T1000 (cell line): Measurements from ENCODE around the gene HNMT.
A peak's percentile ranks its signal among the peaks of the same experiment; 100 is the strongest.
"Not testable (repeated sequence)": the region's sequence is repeated elsewhere in the genome, so short reads cannot be mapped to it uniquely, and the experiment has no call there.

Experiments
- DNase-seq: peaks from one replicate; lab custom pipeline; 2025; ENCODE audit warnings: mixed read lengths; lab: John Stamatoyannopoulos, UW

The HNMT gene

DNA sequence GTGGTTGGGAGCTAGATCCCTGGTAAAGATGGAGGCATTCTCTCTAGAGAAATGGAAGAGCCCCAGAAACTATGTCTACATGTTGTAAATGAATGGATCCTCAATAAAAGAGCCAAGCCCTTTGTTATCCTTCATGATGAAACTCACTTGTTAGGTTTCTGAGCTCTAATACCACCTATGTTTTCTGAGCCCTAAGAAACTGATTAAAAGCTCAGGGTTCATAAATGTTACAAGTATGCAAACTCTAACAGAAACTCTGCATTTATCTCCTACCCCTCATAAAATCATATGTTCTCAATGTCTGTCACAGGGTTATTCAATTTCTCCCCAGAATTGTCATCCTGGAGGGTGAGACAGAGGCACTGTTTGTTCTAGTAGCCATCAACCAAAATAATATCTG, 18.0 kb upstream of the HNMT start:
- no peak for DNase-seq

DNA sequence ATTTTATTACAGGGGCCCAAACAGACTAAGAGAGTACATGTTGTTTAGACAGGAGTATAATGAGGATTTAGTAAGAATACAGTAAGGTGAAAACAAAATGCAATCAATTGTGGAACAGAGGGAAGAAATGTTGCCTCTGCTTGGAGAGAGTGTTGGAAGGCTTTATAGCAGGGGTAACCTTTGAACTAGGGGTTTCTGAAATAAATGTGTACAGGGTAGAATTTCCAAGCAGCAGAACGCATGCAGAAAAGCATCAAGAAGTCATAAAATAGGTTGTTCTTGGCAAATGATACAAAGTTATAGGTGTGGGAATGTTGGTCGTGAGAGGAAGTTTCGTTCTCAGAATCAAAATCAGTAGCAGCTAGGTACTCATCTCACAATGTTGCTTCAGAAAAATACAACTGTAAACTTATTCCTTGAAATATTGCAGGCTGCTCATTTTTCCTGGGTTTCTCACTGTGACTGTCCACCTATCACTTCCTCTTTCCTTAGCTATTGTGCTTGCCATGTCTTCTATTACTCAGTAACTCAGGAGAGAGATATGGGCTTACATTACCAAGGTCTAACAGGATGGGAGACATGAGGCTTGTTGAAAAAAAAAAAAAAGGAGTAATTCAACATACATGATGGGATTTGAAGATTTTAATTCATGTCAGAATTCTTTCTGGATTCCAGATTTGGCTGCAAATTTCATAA, 17.1 kb upstream of the HNMT start:
- DNase-seq = no peak

DNA sequence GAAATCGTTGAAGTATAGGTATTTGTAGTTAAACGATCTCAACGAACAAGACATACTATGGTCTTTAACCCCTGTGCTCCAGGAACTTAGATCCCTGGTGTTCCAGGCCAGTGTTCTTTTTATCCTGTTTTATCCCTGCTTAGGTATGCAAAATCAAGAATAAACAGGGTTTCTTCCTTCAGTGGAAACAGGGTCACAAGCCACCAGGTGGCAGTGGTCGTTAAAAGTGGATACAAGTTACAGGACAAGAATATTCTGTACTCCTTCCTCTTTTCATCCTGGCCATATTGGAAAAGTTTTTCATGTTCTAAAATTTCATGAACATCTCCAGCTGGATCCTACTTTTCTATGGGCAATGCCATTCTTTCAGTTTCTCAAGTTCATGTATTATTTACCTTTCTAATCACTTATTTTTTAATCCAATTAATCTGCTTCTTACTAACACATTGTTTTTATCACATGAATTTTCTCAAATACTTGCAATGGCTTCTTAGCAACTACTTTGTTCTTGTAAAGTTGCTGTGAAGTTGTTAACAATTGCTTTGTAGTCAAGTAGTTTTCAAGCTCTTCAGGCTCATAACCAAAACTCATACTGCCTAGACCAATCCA, 16.4 kb upstream of the HNMT start:
- peak; percentile 23 for DNase-seq

DNA sequence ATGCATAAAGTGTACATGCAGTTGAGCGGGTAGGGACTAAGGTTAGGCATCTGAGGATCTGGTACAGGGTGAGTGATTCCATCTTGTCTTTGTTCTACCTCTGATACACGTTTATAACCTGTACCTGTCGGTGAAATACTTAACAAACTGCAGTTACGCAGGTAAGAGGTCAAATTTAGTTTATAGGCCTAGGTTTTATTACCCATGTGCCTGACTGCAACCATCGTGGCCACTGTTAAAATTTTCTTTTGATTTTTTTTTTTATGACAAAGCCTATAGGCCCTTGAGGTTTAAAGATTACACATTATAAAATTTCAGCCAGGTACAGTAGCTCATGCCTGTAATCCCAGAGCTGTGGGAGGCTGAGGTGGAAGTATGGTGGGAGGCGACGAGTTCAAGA, 15.4 kb upstream of the HNMT start:
- no peak for DNase-seq

DNA sequence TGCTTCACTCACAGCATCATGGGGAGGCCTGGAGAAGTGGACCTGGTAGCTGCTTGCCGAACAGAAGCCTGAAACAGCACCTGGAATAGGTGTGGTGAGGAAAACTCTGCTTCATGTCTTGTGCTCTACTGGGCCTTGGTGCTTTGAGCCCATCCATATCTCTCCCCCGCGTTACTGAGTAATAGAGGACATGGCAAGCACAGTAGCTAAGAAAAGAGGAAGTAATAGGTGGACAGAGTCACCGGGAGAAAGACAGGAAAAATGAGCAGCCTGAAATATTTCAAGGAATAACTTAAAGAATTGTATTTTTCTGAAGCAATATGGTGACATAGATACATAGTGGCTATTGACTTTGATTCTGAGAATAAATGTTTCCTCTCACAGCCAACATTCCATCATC, 14.0 kb upstream of the HNMT start:
- DNase-seq = no peak

DNA sequence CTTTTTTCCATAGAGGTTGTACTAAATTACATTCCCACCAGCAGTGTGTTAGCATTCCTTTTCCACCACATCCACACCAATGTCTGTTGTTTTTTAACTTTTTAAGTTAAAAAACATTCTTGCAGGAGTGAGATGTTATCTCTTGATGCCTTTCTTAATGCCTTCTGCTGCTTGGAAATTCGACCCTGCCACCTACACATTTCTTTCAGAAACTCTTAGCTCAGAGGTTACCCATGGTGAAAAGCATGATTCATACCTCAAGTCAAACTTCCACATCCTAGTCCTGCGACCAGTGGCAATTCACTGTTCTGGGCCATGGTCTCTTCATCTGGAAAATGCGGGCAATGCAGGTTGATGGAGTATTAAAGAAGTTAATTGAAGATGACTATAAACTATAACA, 12.7 kb upstream of the HNMT start:
- no peak for DNase-seq

DNA sequence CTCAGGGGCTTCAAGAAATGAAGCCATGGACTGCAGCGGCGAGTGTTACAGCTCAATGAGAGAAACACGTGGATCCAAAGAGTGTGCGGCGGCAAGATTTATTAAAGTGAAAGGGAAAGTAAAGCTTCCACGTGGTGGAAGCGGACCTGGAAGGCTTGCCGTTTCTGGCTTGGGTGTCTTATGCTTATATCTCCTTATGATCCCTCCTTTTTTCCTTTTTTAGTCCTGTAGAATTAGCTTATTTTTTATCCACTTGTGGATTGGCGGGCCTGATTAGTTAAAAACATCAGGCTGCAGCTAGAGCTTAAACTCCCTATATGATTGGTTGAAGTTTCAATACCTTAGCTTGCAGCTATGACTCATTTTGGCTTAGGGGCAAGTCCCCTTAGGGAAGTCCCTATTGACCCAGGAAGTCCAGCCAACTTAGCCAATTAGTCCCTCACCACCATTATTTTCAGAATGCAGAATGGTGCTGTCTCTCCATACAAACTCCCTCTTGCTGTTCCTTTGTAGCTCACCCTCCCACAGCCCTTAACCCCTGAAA, 11.6 kb upstream of the HNMT start:
- no peak for DNase-seq

DNA sequence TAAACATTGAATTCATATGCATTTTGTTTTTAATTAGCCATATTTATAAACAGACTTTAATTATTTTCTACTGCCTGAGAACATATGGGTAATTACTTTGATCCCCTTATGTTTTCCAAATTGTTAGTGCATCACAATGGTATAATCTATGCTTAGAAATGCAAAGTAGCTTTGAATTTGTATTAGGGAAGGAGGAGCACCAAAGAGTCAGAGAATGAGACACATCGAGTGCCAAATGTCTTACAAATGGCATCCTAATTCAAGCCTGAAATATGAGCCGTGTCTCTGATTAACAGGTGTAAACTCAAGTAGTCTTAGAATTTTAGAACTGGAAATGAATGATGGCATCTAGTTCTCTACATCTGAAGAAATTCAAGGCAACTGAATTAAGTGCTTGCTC, 8.7 kb upstream of the HNMT start:
- DNase-seq = no peak

DNA sequence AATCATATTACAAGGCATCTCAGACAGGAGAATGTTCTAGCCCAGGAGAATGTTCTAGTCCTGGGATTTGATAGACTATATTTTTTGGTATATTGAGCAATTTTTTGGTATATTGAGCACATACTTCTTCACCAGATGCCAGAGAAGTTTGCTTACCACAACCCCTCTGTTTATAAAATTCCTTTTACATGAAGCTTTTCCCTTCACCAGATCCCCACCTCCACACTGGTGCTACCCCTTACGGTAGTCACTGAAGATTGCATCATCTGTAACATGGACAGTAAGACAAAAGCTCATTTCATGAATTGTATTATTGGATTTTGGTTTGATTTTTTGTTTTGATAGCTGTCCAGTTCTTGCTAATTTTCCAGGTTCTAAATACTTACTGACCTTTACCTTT, 7.2 kb upstream of the HNMT start:
- peak; percentile 2 for DNase-seq

DNA sequence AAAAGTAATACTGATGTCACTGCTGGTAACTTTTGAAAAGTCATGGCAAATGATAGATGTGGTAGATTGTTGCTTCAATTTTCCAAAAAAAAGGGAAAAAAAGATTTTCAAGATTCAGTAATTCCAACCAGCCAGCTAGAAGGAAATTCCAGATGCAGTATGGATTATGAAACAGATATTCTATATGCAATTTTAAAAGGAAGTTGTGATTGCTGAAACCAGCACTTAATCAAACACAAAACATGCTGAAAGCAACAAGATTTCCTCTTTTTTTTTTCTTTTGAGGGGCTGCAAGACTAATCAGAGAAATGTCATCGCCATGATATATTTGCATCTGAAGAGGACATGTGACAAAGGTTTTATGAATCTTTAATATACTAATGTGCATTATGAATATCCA, 5.1 kb upstream of the HNMT start:
- no peak for DNase-seq

DNA sequence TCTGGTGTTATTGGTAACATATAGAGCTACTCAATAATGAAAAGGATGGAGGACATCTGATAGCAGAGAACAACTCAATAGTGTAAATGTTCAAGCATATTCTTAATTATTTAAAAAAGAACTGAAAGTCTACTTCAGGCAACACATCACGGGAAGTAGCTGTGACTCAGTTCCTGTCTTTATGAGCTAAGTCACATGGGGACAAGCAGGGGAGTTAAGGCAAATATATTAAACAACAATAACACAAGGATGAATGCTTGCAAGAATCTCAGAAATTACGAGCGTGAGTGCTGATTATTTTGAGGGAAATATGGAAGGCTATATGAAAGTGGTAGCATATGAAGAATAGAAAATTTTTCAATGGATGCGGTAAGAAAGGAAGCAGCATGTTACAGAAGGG, 4.0 kb upstream of the HNMT start:
- DNase-seq = no peak

DNA sequence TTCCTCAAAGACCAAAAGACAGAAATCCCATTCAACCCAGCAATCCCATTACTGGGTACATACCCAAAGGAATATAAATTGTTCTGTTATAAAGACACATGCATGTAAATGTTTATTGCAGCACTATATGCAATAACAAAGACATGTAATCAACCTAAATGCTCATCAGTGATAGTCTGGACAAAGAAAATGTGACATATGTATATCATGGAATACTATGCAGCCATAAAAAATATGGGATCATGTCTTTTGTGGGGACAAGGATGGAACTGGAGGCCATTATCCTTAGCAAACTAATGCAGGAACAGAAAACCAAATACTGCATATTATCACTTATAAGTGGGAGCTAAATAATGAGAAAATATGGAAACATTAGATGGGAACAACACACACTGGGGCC, 2.7 kb upstream of the HNMT start:
- DNase-seq = no peak

DNA sequence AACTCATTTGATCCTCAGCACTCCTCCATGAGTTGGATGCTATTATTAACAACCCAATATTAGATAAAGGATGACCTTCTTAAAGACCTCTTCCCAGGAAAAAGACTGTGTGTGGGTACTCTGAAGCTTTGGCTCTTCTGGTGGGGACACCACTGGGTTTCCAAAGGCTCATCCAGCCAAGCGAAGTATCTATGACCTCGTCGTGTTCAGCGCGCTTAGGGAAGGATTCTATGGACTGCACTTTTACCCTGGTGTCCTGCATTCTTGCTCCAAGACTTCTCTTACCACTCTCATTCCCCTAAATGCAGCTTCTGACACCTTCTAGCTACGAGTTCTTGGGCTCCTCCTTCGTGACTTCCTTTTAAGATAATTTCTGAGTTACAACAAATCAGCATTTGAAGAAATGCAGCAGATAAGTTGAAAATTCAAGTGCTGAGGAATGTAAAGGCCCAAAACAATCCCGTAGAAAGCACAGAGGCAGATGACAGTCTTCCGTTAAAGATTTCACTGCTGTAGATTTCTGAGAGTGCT, 673 bp upstream of the HNMT start:
- DNase-seq = no peak

DNA sequence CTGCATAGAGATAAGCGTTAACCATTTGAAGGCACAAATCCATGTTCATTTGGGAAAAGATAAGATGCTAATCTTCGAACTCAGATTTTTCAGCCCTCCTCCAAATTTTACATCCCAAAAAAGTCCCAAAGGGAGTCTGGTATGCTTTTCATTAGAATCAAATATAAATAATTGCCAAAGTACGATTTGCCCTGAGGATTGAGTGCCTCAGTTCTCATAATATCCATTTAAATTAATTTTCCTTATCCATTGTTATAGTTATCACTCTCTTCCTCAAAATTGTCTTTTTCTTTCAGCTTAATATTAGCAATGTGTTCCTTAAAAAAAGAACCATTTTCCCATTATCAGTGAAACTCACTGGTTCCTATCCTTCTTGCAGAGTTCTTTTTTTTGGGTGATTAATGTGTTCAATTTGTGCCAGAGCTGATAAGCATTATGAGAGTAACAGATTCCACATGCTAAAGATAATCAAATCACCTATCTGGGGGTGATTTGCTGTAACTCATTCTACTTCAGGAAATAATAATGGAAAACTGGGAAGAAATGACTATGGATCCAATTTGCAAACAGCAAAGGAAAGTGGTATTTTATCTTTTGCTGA, 686 bp downstream of the HNMT start:
- DNase-seq = no peak

DNA sequence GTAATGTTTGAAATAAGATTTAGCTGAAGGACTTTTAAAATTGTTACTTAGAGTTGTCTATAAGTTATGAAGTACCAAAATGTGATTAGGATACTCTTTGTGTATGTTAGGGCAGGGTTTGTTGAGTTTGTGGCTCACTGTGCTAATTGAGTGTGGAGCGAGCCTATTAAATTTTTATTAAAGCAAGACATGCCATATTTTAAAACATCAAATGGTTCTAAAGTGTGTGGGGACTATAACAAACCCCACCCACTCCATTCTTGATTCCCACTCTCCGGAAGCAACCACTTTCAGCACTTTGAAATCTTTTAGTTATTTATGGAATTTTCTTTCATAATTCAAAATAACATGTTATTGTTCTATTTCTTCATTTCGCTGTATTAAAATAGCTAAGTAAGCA, 1.8 kb downstream of the HNMT start:
- no peak for DNase-seq

DNA sequence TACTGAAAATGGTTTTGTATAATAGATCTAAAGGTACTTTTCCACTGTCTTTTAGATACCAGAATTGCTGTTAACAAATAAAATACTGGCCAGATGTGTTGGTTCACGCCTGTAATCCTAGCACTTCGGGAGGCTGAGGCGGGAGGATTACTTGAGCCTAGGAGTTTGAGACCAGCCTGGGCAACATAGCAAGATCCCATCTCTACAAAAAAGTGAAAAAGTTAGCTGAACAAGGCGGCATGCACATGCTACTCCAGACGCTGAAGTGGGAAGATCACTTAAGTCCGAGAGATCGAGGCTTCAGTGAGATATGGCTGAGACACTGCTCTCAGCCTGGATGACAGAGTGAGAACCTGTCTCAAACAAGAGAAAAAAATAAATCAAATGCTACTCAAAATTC, 2.8 kb downstream of the HNMT start:
- no peak for DNase-seq

DNA sequence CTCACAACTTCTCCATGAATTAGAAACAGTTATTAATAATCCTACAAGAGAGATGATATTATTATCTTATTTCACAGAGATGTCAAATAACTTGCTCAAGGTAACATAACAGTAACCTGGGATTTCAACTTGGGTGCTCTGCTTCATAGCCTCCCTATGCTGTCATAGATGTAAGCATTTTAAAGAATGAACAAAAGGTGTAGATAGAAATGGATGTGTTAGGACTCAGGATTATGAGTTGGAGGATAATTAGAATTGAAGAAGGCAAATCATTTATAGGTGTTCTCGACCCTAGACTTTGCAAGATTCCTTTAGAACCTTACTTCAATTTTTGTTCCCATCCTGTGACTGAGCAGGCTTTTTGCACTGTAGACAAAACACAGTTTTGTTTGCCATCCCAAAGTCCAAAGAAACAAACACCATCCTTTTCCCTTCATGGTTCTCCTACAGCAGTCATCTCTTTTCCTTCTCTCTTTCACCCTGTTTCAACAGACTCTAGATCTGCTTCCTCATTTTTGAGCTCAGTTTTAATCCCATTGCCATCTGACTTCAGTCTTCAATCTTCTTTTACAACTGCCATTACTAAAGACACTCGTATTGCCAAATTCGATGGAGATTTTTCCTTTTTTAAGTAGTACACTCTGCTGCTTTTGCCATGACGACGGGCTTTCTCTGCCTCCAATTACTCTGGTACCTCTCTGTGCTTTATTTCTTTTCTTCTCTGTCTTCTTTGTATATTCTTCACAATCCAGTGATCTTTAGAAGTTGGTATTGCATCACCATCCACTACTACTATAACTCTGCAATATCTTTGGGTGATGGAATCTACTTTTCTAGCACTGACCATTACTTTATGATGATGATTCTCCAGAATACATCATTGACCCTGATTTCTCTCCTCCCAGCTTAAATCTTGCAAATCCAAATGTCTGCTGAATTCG, 4.5 kb downstream of the HNMT start:
- no peak for DNase-seq

DNA sequence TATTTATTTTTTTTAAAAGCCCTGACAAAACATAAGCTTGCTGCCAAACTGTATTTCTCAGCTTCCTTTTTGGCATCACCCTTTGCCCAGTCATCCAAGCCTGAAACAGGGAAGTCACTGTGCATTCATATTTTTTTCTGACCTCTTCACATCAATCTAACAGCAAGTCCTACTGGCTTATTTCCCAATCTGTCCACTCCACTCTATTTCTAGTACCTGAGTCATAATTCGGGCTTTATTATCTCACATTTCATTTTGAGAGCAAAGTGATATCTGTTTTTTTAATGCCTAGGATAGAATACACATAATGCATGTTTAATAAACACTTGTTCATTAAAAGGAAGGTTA, 5.1 kb downstream of the HNMT start:
- DNase-seq = peak; percentile 3

DNA sequence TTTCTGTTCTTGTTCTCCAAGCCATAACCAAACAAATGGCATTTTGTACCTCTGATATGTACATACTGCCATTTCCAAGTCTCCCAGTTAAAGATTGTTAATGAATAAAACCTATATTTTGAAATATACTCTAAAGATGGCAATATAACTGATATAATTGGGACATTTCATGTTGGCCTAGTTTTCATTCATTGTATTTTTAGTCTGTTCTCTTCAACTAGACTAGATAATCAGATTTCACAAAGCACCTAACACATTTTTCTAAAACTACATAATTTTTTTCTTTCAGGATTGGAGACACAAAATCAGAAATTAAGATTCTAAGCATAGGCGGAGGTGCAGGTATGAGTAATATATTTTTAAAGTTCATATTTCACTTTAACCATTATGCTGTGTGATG, 5.6 kb downstream of the HNMT start:
- no peak for DNase-seq

DNA sequence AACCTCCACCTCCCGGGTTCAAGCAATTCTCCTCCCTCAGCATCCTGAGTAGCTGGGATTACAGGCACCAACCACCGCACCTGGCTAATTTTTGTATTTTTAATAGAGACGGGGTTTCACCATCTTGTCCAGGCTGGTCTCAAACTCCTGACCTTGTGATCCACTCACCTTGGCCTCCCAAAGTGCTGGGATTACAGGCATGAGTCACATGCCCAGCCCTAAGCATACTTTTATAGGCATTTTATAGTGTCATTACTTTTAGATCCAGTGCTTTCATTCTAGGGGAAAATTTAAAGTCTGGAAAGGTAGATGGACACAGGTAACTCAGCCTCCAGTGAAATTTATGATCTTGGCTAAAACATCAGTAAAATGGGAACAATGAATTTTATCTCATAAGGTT, 7.0 kb downstream of the HNMT start:
- not testable (repeated sequence) for DNase-seq

DNA sequence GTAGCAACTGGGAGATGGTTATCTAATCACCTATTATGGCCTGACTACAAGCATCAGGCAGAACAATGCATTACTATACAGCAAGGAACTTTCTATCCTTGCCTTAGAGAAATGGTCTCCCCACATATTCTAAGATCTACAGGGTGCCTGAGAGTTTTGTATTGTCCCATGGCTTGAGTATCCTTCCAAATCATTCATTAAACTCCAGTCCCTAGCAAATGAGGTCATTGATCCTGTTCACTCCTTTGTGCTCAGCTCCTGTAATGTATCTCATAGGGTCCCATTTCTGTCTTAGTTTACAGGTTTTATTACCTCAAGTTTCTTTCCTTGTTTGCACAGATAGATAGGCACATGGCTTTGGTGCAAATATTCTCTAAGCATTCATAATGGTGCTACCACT, 9.0 kb downstream of the HNMT start:
- no peak for DNase-seq
